Transverse colon (tissue), 4 donors: ENCODE measurements around the gene HIBCH.

Experiments
- EP300 ChIP-seq: sonication (generic); formaldehyde crosslinking; IDR thresholded peaks from one replicate; pipeline ENCODE4 v1.6.1; 2017; ENCODE audit warnings: antibody characterized with exemption, low read depth
- POLR2A ChIP-seq: fragments of 450-650 bp; IDR thresholded peaks from one replicate; pipeline ENCODE4 v1.6.1; 2016; ENCODE audit warnings: antibody characterized with exemption, mild to moderate bottlenecking, moderate library complexity
- POLR2AphosphoS5 ChIP-seq, 3 donors: sonication (generic); formaldehyde crosslinking; IDR thresholded peaks; one replicate each; pipeline ENCODE4 v1.6.1; 2016; ENCODE audit warnings: antibody characterized with exemption in 3 of 3
- TF ChIP-seq, protein P1 (sequence below), 5 experiments: fragments of 200-600 bp in 3 of 5; fragments of 450-650 bp in 2 of 5; sonication (generic) in 3 of 5; IDR thresholded peaks; 1 replicate in 2 of 5; 2 replicates in 3 of 5; pipeline ENCODE4 v1.5.1; 2016 to 2017; ENCODE audit warnings: antibody characterized with exemption in 5 of 5, inconsistent platforms in 3 of 5, mild to moderate bottlenecking in 2 of 5, moderate library complexity in 1 of 5

DNA sequence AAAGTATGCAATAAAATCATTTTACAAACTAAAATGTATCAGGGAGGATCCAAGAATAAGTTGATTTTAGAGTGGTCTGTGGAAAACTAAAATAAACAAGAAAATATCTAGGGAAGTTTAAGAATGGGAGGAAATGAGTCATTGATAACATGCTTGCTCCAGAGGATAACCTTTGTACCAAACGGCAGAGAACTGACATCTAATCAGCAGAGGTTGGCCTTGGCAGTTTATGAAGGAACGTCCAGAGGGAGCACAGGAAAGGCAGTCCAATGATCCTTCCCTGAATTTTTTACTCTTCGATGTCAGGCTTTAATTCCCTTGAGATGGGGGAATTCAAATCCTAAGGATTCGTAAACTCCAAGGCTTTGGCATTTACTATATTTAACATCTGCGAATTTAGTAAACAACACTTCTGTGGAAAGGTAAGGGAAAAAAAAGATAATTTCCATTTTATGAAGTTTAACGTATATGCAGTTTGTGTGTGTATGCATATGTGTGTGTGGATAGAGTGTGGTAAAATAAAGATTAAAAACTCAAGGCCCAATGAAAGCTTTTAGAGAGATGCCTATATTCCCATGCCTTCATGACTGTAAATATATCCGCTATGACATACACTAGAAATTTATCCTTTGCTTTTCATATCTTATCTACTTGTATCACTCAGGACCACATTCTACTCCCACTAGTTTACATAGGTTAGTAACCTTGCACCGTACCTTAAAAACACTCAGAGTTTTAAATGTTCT lies 15.0 kb upstream of the HIBCH start:
- TF ChIP-seq, protein P1, sequence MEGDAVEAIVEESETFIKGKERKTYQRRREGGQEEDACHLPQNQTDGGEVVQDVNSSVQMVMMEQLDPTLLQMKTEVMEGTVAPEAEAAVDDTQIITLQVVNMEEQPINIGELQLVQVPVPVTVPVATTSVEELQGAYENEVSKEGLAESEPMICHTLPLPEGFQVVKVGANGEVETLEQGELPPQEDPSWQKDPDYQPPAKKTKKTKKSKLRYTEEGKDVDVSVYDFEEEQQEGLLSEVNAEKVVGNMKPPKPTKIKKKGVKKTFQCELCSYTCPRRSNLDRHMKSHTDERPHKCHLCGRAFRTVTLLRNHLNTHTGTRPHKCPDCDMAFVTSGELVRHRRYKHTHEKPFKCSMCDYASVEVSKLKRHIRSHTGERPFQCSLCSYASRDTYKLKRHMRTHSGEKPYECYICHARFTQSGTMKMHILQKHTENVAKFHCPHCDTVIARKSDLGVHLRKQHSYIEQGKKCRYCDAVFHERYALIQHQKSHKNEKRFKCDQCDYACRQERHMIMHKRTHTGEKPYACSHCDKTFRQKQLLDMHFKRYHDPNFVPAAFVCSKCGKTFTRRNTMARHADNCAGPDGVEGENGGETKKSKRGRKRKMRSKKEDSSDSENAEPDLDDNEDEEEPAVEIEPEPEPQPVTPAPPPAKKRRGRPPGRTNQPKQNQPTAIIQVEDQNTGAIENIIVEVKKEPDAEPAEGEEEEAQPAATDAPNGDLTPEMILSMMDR (IDR thresholded peaks at IDR 0.05), result no peak
- TF ChIP-seq EP300, result no peak
- peak in 2 of 3 donors; percentile 37 to 66 for TF ChIP-seq POLR2AphosphoS5 (IDR thresholded peaks at IDR 0.05)
- no peak for TF ChIP-seq POLR2A
